HG03354 (cell line): ENCODE results near the gene APBB1IP.
A peak's percentile ranks its signal among the peaks of the same experiment; 100 is the strongest.
"Not testable (repeated sequence)": the region's sequence is repeated elsewhere in the genome, so short reads cannot be mapped to it uniquely, and the experiment has no call there.

Source experiments
- ATAC-seq: cut with Tn5 transposase; IDR thresholded peaks from one replicate; pipeline ENCODE4 v1.9.1; 2021; ENCODE audit warnings: mild to moderate bottlenecking; ENCODE audit not compliant: unreplicated experiment, poor library complexity, severe bottlenecking

APBB1IP gene

DNA sequence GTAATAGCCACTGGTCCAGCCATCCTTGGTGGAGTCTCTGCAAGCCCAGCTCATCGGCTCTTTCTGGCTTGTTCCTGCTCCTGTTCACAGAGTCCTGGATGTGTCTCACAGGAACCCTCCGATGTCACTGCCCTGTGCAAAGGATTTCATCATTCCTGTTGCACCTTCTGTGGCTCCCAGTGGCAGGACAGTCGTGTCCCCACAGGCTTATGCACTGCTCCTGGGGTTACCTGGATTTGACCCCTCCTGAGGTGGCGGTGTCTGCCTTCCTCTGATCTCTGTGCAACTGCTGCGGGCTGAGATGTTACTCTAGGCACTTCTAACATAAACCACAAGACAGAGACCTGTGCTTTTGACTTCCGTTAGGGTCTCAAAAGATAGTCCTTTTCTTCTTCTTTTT, 30.6 kb downstream of the APBB1IP start:
- ATAC-seq = peak; percentile 69

DNA sequence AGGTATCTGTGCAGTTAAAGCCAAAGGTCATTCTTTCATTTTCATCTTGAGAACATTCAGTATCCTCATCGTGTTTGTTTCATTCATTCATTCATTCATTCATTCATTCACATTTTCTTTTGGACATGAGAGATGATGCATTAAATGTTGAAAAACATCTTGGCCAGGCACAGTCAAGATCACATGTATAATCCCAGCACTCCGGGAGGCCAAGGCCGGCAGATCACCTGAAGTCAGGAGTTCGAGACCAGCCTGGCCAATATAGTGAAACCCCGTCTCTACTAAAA, 34.3 kb downstream of the APBB1IP start:
- ATAC-seq = no peak

DNA sequence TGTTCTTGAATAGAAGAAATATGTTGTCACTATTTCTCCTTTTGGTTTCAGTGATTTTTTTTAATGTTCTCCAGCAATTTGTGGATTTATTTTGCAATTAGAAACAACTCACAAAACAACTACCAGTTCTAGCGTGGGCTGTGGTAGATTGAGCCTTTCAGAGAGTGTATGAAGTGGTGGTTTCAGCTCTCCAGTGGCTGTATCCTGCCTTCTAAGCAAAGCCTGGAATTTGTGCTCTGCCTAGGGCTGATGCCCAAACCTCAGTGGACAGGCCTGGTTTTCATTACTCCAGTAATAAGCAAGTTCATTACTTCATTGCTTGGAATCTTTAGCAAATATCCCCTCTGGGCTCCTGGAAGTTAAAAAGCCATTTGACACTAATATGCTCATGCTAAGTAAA, 35.9 kb downstream of the APBB1IP start:
- no peak for ATAC-seq

DNA sequence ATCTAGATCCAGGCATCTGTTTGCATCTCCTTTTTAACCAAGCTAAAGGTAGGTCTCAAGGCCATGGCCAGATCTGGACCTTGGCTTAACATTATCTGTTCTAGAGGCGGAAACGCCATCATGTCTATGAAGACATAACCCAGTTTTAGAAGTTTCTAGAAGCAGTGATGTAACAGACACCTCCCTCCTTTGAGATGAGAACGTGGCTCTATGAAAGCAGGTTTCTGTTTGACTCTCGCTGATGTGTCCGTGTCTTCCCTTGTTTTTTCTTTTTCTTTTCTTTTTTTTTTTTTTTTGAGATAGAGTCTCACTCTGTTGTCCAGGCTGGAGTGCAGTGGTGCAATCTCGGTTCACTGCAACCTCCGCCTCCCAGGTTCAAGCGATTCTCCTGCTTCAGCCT, 36.7 kb downstream of the APBB1IP start:
- not testable (repeated sequence) for ATAC-seq

DNA sequence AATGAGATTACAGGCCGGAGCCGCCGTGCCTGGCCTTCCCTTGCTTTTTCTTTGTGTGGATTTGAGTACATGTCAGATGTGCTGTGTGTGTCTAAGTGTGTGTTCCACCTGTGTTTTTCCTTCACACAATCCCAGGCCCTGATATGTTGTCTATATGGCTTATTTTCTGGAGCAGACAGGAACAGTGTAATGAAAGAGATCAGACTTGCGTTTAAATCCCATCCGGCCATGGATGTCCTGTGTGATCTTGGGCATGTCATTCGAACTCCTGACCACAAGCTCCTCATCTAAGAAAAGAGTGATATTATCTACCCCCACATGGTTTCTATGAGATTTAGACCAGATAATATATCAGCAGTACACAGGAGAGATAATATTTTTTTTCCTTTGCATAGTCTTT, 37.2 kb downstream of the APBB1IP start:
- ATAC-seq = no peak

DNA sequence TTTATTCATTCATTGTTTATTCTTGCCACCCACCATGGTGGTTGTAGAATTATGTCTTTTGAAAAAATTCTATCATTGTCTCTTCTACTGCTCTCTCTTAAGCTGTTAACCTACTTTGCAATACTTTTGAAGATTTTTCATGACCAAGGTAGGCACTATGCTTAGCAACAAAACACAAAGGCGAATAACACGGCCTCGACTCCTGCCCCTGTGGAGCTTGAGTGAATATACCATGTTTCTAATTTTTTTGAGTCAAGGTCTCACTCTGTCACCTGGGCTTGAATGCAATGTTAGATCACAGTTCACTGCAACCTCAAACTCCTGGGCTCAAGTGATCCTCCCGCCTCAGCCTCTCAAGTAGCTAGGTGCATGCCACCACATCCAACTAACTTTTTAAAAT, 39.4 kb downstream of the APBB1IP start:
- ATAC-seq = no peak

DNA sequence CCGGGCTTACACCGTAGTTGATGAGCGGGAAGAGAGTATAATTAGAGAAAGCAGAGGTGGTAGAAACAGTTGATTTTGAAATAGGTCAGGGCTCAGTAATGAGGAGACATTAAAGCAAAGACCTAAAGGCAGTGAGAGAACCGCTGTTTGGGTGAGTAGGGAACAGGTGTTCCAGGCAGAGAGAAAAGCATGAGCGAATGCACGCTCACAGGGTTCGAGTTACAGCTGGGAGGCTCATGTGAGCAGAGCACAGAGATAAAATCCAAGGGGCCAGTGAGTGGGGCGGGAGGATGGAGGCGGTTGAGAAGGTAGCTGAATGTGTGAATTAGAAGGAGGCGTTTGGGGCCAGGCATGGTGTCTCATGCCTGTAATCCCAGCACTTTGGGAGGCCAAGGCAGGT, 39.9 kb downstream of the APBB1IP start:
- no peak for ATAC-seq

DNA sequence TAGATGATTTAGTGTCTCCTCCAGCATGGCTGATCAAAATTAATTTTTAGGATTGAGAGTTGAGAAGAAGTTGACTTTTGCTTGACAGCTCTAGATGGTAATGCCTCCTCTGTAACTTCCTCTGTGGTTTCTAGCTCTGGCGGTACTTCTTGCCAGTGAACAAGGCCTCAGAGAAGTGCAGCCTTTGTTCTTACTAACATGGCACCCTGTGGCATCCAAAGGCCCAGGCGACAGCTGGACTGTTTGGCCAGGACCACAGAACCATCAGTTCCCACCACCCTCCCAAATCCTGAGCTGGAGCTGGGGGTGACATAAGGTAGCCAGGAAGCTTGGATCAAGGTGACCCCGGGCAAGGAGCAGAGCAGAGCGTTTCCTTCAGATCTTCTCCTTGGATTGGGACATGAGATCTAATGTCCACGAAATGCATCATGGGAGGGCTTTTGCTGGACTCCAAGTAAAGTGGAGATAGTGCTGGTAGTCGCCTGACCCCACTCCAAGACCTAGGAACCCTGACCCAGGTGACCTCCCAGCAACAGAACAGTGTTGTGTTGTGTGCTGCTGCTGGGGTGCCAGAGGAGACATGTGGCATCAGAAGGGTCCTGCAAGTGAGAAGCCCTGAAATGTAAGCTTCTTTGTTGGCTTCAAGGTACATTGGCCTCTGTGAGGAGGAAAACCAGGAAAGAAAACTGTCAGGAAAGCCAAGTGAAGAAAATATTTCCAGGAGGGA, 41.8 kb downstream of the APBB1IP start:
- peak; percentile 46 for ATAC-seq

DNA sequence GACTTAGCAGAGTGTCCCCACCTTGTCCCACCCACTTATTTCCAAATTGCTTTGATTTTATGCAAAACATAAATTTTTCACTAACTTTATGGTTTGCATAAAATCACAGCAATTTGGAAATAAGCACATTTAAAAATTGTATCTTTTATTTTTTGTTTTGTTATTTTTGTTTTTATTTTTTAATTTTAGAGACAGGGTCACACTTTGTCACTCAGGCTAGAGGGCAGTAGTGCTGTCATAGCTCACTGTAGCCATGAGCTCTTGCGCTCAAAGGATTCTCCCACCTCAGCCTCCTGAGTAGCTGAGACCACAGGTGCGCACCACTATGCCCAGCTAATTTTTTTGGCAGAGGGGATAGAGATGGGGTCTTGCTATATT, 43.2 kb downstream of the APBB1IP start:
- no peak for ATAC-seq

DNA sequence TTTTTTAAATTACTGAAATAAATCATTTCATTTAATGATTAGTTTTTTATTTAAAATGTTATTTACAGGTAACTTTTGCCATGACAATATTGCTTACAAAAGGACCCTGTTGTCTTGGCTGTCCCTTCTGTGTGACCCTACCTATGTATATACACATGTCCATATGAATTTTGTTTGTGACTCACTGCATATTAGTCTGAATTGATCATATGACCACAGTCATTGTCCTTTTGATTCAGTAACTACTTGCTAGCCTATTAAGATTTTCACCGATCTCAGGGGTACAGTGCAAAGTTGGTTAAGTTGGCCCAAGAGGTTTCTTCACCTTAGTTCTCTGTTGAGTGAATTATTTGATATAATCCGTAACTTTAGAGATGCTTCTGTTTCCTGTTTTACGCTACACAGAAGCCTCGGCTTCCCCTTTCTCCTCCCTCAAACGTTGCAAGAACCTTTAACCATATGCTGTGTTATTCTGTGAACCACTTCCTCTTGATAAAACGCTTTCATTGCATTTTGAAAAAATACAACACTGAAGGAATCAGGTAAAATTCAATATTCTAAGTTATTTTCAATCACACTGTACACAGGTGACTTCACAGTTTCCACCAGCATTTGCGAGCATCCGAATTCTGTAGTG, 43.9 kb downstream of the APBB1IP start:
- ATAC-seq = peak; percentile 52

DNA sequence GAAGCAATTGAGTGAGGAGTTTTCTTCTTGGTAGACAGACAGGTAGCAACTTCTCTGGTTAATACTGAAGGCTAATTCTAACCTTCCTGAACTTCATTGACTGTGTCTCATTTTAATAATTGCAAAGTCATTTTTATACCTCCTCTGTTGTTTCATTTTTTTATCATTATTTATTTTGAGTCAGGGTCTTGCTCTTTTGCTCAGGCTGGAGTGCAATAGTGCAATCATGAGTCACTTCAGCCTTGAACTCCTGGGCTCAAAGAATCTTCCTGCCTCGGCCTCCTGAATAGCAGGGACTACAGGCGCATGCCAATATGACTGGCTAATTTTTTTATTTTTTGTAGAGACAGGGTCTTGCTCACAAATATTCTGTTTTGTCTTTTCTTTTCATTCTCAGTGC, 45.4 kb downstream of the APBB1IP start:
- no peak for ATAC-seq

DNA sequence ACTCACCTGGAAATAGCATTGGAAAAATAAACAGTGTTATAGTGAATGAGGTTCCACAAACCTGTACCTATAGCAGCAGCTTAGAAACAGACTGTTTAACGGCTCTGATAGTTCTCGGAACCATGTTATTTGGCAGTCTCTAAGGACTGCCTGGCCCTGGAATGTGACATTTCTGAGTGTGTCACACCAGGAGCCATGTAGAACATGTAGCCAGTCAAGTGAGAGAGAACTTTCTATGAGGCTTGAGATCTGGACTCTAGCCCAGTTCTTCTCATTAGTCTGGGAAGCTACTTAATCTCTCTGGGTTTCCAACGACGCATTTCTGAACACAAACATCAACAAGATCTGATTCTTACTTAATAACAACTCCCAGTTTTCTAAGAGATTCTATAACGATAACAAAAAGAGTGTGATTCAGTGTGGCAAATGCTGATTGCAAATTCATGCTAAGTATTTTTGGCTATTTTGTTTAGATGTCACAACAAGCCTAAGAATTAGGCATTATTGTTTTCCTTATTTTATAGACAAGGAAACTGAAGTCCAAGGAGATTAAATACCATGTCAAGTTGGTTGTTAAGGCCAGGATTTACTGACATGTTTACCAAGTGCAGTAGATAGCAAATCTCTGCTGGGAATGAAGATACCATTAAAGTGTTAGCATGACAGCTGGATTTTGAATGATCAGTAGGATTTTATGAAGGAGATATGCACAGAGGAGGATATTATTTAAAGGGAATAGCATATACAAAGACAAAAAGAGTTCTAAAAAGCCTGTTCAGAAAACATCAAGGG, 47.2 kb downstream of the APBB1IP start:
- no peak for ATAC-seq

DNA sequence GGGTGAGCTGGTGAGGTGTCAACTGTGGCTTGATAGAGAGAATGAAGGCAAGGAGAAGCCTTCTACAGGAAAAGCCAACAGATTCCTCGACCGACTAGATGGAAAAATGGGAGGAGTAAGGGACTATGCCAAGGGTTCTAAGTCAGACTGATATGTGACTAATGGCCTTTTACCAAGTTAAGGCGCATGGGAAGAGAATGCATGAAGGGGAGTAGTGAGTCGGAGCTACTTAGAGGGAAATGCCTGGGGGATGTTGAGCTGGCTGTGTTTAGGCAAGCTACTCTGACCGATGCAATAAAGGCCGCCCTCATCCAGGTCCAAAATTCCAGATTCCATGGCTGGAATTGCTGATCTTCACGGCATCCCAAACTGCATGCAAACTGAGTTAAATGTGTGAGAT, 48.2 kb downstream of the APBB1IP start:
- ATAC-seq = no peak

DNA sequence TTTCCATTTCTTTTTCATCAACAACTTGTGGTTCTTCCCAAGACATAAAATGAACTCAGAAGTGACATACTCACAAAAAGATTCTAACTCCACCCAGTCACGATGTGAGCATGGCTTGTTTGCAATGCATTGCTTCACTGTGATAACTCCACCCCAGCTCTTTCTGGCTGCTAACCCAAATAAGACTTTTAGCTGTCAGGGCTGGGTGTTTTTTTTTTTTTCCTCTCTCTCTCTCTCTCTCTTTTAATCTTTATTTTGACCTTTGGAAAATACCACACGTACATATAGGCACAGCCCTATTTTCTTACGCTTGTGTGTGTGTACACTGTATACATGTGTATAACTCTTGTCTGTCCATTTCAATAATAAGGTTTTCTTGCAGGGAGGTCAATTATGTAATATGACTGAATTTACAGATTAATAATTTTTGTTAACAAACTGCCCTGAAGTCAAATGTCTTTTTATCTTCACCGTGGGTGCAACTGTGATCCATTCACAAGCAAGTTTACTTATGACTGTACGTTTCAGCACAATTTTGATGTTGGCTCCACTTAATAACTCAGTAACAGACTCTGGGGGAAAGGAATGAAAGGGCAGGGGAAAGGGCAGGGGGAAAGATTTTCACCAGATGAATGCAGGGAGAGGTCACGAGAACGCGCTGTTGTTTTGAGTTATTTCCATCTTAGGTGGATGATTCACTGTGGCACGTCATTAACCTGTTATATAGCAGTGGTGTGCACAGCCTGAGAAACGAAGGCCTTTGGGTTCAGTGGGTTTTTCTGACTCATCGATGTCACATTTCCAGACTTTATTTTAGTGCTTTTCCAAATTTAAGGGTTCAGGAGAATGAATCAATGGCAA, 49.1 kb downstream of the APBB1IP start:
- ATAC-seq = peak; percentile 92

DNA sequence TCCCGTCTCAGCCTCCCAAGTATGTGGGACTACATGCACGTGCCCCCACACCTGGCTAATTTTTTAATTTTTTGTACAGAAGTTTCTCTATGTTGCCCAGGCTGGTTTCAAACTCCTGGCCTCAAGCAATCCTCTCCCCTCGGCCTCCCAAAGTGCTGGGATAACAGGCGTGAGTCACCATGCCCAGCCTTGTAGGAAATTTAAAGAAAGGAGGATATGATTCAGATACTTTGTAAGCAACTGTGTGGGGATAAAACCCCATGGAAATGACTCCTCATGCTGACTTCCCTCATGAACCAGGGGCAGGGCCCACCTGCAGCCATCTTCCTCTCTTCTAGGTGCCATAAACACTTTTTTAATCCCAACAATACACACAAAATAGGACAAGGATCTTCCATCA, 50.2 kb downstream of the APBB1IP start:
- ATAC-seq = no peak

DNA sequence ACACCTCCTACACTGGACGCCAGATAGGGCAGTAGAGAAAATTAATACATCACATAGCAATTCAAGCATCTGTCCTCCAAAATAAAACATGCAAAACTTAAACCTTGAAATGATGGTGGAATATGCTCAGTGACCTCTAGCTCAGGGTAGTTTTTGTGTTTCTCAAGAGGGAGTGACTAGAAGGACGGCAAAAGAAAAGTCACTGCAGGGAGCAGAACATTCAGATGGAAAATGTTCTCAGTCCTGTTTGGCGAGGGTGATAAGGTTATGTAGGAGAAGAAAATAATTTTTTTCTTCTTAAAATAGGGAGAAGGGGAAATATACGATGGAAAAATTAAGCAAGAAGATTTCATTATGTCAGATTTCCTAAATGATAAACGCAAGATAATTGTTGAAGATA, 50.9 kb downstream of the APBB1IP start:
- no peak for ATAC-seq

DNA sequence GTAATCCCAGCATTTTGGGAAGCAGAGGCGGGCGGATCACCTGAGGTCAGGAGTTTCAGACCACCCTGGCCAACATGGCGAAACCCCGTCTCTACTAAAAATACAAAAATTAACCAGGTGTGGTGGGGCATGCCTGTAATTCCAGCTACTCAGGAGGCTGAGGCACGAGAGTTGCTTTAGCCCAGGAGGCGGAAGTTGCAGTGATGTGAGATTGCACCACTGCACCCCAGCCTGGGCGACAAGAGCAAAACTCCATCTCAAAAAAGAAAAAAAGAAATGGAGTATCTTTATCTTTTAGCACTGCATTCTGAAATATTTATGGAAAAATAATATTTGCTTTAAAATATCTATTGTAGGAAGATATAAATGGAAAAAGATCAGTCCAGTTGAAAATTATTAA, 52.2 kb downstream of the APBB1IP start:
- not testable (repeated sequence) for ATAC-seq

DNA sequence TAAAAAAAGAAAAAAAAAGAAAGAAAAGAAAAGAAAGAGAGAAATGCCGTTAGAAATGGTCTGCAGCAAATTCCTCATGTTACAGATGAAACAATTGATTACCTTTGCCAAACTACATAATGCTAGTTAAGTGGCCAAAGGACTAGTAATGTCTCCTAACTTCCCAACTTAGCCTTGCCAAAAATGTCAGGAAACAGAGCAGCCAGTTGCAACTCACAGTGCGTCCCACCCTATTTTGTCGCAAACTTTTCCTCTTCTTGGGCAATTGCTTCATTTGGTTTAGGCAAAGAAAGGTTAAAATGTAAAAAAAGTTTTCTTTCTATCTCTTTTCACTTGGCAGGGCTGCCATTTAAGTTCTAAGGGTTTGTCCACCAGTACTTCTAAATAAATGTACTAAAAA, 53.1 kb downstream of the APBB1IP start:
- ATAC-seq = no peak

DNA sequence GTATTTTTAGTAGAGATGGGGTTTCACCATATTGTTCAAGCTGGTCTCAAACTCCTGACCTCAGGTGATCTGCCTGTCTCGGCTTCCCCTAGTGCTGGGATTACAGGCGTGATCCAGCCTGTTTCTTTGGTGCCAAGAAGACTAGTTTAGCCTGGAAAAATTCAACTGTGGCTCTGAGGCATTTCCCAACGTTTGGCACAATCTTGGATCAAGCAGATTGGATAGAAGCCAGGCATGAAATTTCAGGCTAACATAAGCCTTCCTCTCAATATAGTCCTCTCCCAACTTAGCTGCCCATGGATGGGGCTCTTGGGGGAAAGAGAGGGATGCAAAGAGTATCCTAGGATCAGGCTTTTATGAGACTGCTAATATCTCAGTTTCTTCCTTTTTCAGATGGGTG, 53.8 kb downstream of the APBB1IP start:
- no peak for ATAC-seq

DNA sequence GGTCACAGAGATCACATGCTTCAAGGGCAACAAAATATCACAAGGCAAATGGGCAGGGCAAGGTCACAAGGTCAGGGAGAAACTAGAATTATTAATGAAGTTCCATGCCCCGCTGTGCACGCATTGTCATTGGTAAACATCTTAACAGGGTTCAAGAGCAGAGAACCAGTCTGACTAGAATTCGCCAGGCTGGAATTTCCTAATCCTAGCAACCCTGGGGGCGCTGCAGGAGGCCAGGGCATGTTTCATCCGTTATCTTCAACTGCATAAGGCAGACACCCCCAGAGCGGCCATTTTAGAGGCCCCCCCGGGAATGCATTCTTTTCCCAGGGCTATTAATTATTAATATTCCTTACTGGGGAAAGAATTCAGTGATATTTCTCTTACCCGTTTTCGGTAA, 54.6 kb downstream of the APBB1IP start:
- not testable (repeated sequence) for ATAC-seq
